Pulmonary artery endothelial cell (primary cell): ENCODE measurements around the gene NRXN2. TPM values are rescaled to one million over a fixed set of nuclear protein-coding genes. Genes with fewer than 3 reads are reported as not detected.

Experiments used
- DNase-seq: peaks from one replicate; pipeline ENCODE4 v3.0.0-alpha.2; 2011; ENCODE audit warnings: low read depth, low spot score
- total RNA-seq: library from RNA; depleted of rRNA; stranded (reverse); fragments of >200 nt; gene quantifications from 2 replicates; pipeline ENCODE4 v1.2.3, GENCODE V29; 2014

NRXN2 gene
- total RNA-seq, 1 donor from 2014 or later: not detected

GRCh38 chr11:64653388-64653973 is 69.5 kb downstream of the NRXN2 start:
- DNase-seq: no peak

GRCh38 chr11:64652586-64653387 is 70.2 kb downstream of the NRXN2 start:
- DNase-seq: peak; percentile 10

- DNase-seq: no peak
Measured at GRCh38 chr11:64650923-64651523, 72.0 kb downstream of the NRXN2 start.

GRCh38 chr11:64649291-64649697 is 73.7 kb downstream of the NRXN2 start:
- no peak for DNase-seq

GRCh38 chr11:64648551-64648950 is 74.4 kb downstream of the NRXN2 start:
- DNase-seq: no peak

- no peak for DNase-seq
Measured at GRCh38 chr11:64647019-64647779, 75.8 kb downstream of the NRXN2 start.

- DNase-seq: no peak
Measured at GRCh38 chr11:64644647-64645275, 78.2 kb downstream of the NRXN2 start.

GRCh38 chr11:64643920-64644646 is 78.9 kb downstream of the NRXN2 start:
- DNase-seq: no peak

GRCh38 chr11:64643256-64643881 is 79.6 kb downstream of the NRXN2 start:
- DNase-seq: no peak

GRCh38 chr11:64642871-64643255 is 80.1 kb downstream of the NRXN2 start:
- no peak for DNase-seq

- no peak for DNase-seq
Measured at GRCh38 chr11:64642418-64642735, 80.6 kb downstream of the NRXN2 start.

- no peak for DNase-seq
Measured at GRCh38 chr11:64641596-64642417, 81.2 kb downstream of the NRXN2 start.

GRCh38 chr11:64639885-64640284 is 83.1 kb downstream of the NRXN2 start:
- no peak for DNase-seq

GRCh38 chr11:64638829-64639228 is 84.2 kb downstream of the NRXN2 start:
- DNase-seq: no peak

- DNase-seq: no peak
Measured at GRCh38 chr11:64638018-64638665, 84.9 kb downstream of the NRXN2 start.

GRCh38 chr11:64637334-64638017 is 85.5 kb downstream of the NRXN2 start:
- DNase-seq: no peak

- no peak for DNase-seq
Measured at GRCh38 chr11:64633555-64634159, 89.3 kb downstream of the NRXN2 start.

- DNase-seq: no peak
Measured at GRCh38 chr11:64632654-64633053, 90.3 kb downstream of the NRXN2 start.
